Activated CD4-positive, alpha-beta T cell treated with anti-CD3 and anti-CD28 coated beads, Interleukin-2, amount 50 U/mL, for 4 hours (primary cell): ENCODE results near the gene ZDHHC17.
A peak's percentile ranks its signal among the peaks of the same experiment; 100 is the strongest.
"Not testable (repeated sequence)": the region's sequence is repeated elsewhere in the genome, so short reads cannot be mapped to it uniquely, and the experiment has no call there.

Experiments used
- DNase-seq, 2 experiments: peaks; one replicate each; pipeline ENCODE4 v3.0.0-alpha.2; 2020

The ZDHHC17 gene, protein sequence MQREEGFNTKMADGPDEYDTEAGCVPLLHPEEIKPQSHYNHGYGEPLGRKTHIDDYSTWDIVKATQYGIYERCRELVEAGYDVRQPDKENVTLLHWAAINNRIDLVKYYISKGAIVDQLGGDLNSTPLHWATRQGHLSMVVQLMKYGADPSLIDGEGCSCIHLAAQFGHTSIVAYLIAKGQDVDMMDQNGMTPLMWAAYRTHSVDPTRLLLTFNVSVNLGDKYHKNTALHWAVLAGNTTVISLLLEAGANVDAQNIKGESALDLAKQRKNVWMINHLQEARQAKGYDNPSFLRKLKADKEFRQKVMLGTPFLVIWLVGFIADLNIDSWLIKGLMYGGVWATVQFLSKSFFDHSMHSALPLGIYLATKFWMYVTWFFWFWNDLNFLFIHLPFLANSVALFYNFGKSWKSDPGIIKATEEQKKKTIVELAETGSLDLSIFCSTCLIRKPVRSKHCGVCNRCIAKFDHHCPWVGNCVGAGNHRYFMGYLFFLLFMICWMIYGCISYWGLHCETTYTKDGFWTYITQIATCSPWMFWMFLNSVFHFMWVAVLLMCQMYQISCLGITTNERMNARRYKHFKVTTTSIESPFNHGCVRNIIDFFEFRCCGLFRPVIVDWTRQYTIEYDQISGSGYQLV

GRCh38 chr12:76763746-76764675, at the start of gene ZDHHC17:
ZDHHC17 (plus strand) TSS chr12:76764115; CDS start chr12:76764237, 122 bp downstream.
- peak; percentile 89 to 90 for DNase-seq

DNA sequence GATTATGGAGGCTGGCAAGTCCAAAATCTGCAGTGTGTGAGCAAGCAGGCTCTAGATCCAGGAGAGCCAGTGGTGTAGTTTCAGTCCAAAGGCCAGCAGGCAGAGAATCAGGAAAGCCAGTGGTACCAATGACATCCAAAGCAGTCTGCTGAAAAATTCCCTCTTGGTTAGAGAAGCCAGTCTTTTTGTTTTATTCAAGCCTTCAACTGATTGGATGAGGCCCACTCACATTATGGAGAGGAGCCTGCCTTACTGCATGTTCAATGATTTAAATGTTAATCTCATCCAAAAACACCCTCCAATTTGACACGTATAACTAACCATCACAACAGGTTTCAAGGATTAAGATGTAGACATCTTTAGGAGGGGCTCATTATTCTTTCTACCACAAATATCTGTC, 49.5 kb upstream of the ZDHHC17 start:
- DNase-seq, result no peak

DNA sequence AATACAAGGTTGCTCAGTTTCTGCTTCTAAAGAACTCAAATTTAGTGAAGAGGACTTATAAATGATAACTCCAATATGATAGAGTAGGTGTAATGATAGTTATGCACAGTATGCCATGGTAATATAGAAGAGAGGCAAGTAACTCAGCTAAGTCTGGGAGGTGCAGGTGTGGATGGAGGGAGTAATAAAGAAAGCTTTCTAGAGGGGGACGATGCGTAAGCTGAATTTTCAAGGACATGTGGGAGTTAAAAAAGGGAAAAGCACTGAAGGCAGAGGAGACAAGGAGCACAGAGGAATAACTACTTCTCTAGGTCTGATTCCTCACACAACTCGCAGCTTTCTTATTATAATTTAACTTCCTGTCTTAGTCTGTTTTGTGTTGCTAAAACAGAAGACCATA, 49.1 kb upstream of the ZDHHC17 start:
- DNase-seq, result no peak

- DNase-seq, result no peak
These were observed 48.6 kb upstream of the ZDHHC17 start for GRCh38 chr12:76715332-76715731.

DNA sequence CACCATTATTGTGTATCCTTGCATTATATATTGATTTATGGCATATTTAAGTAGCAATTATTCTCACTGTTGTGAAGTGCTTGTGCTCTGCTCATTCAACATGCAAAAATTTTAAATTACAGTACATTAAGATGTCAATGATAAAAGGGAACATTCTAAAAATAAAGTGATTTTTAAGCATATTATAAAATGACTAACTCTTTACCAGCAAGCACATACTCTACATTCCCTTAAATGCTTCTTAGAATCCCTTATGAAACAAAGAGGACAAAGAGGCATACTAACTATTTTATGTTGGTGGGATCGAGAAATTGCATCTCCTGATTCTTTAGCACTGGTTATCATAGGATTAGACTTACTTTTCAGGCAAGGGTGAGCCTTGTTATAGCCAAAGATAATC, 46.6 kb upstream of the ZDHHC17 start:
- DNase-seq, result no peak

DNA sequence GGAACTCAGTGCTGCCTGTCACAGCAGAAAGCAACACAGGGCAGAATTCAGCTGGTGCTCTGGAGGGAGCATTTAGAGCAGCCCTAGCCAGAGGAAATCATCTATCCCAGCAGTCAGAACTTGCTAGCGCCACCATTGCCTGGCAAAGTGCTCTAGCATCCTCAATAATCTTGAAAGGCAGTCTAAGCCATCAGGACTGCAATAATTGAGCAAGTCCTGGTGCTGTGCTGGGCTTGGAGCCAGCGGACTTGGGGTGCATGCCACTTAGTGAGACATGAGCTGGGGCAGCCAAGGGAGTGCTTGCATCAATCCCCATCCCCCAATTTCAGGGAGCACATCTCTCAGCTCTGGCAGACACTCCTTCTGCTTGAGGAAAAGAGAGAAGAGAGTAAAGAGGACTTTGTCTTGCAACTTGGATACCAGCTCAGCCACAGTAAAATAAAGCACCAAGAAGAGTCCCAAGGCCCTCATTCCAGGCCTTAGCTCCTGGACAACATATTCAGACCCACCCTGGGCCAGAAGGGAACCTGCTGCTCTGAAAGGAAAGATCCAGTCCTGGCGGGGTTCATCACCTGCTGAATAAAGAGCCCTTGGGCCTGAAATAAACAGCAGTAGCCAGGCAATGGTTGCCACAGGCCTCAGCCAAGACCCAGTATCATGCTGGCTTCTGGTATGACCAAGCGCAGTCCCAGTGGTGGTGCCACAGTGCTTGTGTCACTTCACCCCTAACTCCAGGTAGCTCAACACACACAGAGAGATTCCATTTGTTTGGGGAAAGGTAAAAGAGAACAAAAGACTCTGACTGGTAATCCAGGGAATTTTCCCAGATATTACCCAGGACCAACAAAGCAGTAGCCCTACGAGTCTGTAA, 44.5 kb upstream of the ZDHHC17 start:
- no peak for DNase-seq

- DNase-seq, result no peak
These were observed 43.8 kb upstream of the ZDHHC17 start for GRCh38 chr12:76720068-76720467.

DNA sequence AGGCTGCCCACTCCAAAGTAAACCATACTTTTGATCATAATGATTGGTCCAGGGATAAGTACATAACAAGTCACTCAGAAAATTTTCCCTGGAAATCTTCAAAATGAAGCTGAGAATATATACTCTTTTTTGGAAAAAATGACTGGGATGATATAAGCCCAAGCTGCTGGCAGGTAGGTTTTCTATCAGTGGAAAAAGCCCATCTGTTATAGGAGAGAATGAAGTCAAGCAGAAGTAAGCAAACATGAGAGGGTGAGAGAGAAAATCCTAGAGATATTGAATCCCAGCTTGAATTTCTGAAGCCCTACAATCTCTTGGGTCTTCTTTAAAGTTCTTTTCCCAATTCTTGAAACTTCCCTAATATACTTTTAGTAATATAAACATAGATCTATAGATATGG, 37.3 kb upstream of the ZDHHC17 start:
- no peak for DNase-seq

GRCh38 chr12:76732188-76732587, 31.7 kb upstream of the ZDHHC17 start:
- DNase-seq, result not testable (repeated sequence)

DNA sequence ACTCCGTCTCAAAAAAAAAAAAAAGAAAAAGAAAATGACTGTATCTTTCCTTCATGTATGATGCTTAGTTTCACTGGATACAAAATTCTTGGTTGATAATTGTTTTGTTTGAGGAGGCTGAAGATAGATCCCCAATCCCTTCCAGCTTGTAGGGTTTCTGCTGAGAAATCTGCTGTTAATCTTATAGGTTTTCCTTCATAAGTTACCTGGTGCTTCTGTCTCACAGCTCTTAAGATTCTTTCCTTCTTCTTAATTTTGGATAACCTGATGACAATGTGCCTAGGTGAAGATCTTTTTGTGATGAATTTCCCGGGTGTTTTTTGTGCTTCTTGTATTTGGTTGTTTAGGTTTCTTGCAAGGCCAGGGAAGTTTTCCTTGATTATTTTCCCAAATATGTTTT, 26.2 kb upstream of the ZDHHC17 start:
- not testable (repeated sequence) for DNase-seq

GRCh38 chr12:76738824-76739579, 24.9 kb upstream of the ZDHHC17 start:
- no peak for DNase-seq

GRCh38 chr12:76739896-76740295, 24.0 kb upstream of the ZDHHC17 start:
- DNase-seq, result no peak

DNA sequence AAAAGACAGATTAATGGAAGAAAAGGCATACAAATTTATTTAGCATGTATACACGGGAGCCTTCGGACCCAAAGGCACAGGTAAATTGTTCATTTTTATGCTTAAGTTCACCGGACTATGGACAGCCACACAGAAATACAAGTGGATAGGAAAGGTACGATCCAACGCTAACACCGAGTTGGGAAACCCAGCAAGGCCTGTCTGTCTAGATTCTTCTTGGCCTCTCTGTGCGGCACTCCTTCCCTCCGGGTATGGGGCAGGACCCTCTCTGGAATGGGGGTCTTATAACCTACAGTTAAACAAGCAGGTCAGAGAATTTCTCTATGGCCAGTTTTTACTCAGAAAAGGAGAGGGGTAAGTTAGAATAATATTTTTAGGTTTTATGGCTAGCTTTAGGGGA, 23.4 kb upstream of the ZDHHC17 start:
- DNase-seq, result no peak

GRCh38 chr12:76745343-76745742, 18.6 kb upstream of the ZDHHC17 start:
- DNase-seq, result no peak

- no peak for DNase-seq
These were observed 17.4 kb upstream of the ZDHHC17 start for GRCh38 chr12:76746516-76746915.

DNA sequence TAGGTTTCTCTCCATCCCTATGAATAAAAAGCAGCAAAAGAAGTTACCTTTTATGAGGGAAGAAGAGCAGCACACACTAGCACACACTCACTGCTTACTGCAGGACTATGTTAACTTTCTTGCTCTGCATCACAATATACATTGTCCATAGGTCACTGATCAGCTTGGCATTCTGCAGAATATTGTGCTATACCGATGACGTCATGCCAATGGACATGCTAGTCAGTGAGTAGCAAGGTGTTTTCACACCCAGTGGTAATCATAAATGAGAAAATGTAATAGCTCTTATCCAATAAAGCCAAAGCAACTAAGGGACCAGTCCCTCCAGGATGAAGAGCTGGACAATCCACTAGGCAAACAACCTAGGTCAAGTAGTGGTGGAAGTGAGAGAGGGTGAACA, 16.7 kb upstream of the ZDHHC17 start:
- DNase-seq, result no peak

DNA sequence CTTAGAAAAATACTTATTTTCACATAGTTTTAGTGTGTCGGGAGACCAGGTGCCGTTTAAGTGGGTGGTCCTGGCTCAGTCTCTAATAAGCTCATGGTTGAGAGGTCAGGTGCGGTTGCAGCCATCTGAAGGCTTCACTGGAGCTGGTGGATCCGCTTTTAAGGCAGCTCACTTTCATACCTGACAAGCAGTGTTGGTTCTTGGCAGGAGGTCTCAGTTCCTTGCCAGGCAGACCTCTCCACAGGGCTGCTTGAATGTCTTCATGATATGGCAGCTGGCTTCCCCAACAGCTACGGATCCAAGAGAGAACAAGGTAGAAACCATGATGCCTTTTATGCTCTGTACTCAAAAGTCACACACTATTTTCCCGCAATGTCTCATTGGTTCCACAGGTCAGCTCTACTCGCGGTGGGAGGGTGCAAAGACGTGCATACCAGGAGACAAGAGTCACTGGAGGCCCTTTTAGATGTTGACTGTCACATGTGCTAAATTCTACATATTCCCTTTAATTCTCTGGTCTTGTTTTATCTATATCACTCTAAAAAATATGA, 8.0 kb upstream of the ZDHHC17 start:
- DNase-seq, result no peak

- DNase-seq, result no peak
These were observed 6.2 kb upstream of the ZDHHC17 start for GRCh38 chr12:76757694-76758093.

DNA sequence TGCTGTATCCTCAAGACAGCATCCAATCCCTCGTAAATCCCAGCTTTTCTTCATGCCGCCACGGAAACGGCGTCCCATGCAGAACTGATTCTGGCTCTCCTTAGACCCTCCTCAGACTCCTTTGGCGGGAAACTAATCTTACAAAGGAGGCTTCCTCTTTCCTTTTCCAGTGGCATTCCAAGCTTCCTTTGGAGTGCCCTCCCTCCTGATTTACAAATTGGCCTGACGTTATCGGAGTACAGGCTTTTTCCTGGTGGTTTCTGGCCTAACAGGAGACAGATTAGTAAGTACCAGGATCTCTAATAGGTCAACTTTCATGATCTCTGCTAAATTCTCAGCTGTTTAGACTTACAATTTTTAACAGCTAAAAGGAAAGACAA, 1.3 kb upstream of the ZDHHC17 start:
- DNase-seq, result no peak

DNA sequence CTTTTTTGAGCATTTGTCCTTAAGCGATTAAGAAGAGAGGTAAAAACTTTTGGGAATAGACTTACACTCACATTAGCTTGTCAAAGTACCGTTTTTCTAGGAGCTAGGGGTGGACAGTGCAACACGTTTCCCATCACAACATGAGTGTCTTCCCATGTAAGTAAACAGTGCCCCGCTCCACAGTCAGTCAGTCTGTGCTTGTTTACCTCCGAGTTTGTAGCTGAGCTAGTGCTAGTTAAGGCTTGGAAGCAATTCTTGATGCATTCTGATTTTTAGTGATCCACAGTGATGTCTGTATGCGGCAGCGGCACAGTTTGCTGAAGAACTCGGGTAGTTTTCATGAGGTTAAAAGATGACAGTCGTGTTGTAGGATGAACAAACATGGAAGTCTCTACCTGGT, 941 bp downstream of the ZDHHC17 start:
- DNase-seq, result no peak

DNA sequence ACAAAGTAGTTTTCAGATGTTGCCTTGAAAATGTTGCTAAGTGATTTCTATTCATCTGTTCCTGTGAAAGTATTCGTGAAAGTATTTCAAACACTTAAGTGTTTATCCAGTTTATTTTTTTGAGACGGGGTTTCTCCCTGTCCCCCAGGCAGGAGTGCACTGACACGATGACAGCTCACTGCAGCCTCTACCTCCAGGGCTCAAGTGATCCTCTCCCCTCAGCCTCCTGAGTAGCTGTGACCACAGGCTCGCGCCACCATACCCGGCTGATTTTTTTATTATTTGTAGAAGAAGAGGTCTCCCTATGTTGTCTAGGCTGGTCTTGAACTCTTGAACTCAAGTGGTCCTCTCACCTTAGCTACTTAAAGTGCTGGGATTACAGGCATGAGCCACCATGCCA, 1.7 kb downstream of the ZDHHC17 start:
- DNase-seq, result no peak
